Endometrial microvascular endothelial cells (primary cell): Measurements from ENCODE around the gene MOXD1. TPM values are rescaled to one million over a fixed set of nuclear protein-coding genes. Genes with fewer than 3 reads are reported as not detected.

Experiments
- in situ Hi-C: cut with HindIII; loops from 2 replicates; pipeline ENCODE4 v1.10.0; 2017; ENCODE audit warnings: low sequenced_read_pairs, low pct_unique_long_range_greater_than_20kb; ENCODE audit errors: inconsistent ontology term
- total RNA-seq: library from RNA; depleted of rRNA; stranded (reverse); fragments of >200 nt; gene quantifications from one replicate; pipeline ENCODE4 v1.2.3, GENCODE V29; 2015; ENCODE audit errors: inconsistent ontology term

Gene MOXD1
- total RNA-seq, 1 donor from 2014 or later = not detected

- in situ Hi-C loops = no loop called here
Observed at GRCh38 chr6:132401618-132402285, 477 bp upstream of the MOXD1 start.

- in situ Hi-C loops = no loop called here
Observed at GRCh38 chr6:132400555-132400882, 756 bp downstream of the MOXD1 start.

- in situ Hi-C loops = no loop called here
Observed at GRCh38 chr6:132399376-132400074, 1.8 kb downstream of the MOXD1 start.

- in situ Hi-C loops = no loop called here
Observed at GRCh38 chr6:132395015-132395597, 6.2 kb downstream of the MOXD1 start.

- in situ Hi-C loops = no loop called here
Observed at GRCh38 chr6:132392792-132393191, 8.5 kb downstream of the MOXD1 start.

- in situ Hi-C loops = no loop called here
Observed at GRCh38 chr6:132392270-132392646, 9.0 kb downstream of the MOXD1 start.

GRCh38 chr6:132391391-132392269 is 9.6 kb downstream of the MOXD1 start:
- in situ Hi-C loops = no loop called here

DNA sequence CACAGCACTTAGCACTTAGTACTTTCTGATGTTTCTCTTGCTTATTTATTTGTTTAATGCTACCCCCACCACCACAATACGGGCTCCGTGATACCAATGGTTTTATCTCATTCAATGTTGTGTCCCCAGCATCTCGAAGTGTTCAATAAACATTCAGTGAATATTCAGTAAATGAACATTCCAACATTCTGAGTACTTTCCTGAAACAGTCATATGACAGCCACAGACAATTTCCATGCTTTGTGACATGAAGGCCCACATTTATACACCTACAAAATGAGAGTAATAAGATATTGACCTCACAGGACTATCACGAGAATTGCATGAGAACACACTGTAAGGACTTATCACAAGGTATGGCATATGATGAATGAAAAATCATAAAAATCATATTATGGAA is 10.8 kb downstream of the MOXD1 start:
- in situ Hi-C loops = no loop called here

DNA sequence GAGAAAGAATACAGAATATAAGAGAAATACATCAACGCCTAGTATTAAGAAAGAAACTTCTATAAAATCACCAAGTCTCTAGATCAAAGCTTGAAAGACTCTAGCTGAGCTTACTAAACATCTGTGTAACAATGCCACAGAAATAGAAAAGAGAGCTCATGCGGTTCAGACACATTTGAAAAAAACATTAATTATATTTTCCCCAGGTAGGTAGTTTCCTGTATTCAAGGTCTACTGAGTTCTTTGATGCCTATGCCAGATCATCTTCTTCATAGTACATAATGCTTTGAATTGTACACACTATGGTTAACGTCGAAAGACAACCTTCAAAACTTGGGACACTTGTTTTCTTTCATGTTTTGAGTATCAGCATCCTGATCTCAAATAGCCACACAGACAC is 11.3 kb downstream of the MOXD1 start:
- in situ Hi-C loops = no loop called here

- in situ Hi-C loops = no loop called here
Observed at GRCh38 chr6:132388291-132388690, 13.0 kb downstream of the MOXD1 start.

DNA sequence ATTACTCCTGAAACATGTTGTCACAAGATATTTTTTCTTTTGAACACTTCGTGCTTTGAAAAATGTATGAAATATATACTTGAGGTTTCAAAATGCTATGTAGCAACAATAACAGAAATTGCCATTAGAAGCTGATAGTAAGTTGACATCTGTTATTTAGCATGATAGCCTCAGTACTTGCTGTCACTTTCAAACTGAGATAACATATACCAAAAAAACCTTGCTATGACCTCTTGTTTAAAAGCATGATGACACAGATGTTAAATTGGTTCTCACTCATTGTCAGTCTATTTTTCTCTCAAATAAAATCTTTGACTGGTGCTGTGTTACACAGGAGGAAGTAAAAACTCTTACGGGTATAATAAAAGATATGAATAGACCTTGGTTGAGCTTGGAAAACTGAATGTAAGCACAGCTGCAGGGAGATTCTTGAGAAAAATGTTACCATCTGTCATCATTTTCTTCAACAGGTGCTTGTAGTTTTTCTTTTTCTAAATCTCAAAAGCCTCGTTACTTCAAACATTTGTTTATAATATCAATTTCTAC is 18.6 kb downstream of the MOXD1 start:
- in situ Hi-C loops = no loop called here

DNA sequence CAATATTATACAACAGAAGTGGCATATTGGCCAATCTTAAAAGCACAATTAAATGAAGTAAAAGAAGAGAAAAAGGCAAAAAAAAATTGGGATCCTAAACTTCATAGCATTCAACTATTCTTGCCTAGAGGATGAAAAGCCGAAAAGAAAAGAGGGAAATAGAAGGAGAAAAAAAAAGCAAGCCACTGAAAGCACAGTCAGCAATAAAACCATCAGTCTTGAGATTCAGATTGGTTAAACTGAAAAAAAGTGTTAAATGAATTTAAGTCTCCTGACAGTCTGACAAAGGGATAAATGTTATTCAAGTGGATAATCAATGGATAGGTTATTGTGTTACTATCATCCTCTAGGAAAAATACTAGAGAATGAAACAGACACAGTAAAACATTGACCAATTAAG is 19.9 kb downstream of the MOXD1 start:
- in situ Hi-C loops = no loop called here

GRCh38 chr6:132380358-132381029 is 20.8 kb downstream of the MOXD1 start:
- in situ Hi-C loops = no loop called here

DNA sequence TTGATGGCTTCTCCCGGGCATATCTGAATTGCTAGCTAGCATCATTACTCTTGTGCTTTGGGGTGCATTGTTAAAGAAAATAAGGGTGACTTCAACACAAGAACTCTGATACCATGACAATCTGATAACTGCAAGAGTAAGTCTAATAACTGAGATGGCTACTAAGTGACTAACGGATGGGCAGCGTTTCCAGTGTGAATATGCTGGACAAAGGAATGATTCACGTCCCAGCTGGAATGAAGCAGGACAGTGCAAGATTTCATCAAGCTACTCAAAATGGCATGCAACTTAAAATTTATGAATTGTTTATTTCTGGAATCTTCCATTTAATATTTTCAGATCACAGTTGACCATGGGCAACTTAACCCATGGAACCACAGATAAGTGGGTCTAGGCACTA is 31.7 kb downstream of the MOXD1 start:
- in situ Hi-C loops = no loop called here

GRCh38 chr6:132368916-132369481 is 32.3 kb downstream of the MOXD1 start:
- in situ Hi-C loops = no loop called here

DNA sequence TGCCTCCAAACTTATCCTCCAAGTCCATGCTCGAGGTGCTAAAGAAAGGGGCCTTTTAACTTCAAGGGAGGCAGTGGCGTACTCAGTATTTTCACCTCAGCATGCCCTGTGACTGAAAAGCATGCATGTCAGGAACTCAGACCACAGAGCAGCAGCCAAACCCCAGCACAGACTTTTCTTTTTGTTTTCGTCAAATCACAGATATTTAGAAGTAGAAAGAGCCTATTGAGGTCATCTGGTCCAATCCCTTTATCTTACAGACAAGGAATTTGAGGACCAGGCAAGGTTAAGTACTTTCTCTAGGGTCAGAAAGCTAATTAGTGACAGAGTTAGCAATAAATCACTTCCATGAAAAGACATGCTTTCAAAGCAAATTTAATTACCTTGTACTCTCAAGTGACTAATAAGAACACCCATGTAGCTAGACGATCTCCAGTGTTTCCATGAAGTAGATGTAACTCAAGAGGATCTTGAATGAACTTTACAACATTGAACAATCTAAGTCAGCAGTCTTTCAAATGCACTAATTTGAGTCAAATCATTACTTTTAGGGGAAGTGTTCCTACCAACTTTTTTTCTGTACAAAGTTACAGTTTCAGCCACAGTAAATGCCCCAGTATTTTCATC is 35.9 kb downstream of the MOXD1 start:
- in situ Hi-C loops = no loop called here

- in situ Hi-C loops = no loop called here
Observed at GRCh38 chr6:132364306-132365074, 36.8 kb downstream of the MOXD1 start.
